Endothelial cell of umbilical vein (primary cell): ENCODE measurements around the gene CLDN14. TPM values are rescaled to one million over a fixed set of nuclear protein-coding genes. Genes with fewer than 3 reads are reported as not detected.
A peak's percentile ranks its signal among the peaks of the same experiment; 100 is the strongest.

ENCODE experiments used
- BruUV-seq: library from RNA; stranded (reverse); fragments of 400-500 nt; replicated peaks from 2 replicates; lab custom pipeline; 2021; lab: Mats Ljungman, UMichigan
- CTCF ChIA-PET: fragments of 300-600, 350-600 bp; sonication (Branson Sonifier 250); formaldehyde crosslinking; loops from one replicate; lab custom pipeline; 2021; ENCODE audit warnings: antibody characterized with exemption, inconsistent platforms; lab: Charles Lee
- POLR2A ChIA-PET: fragments of 300-600, 350-600 bp; sonication (Branson Sonifier 250); formaldehyde crosslinking; loops from one replicate; lab custom pipeline; 2021; ENCODE audit warnings: antibody characterized with exemption, inconsistent platforms; lab: Charles Lee
- DNase-seq: peaks from one replicate; pipeline ENCODE4 v3.0.0-alpha.2; 2011; ENCODE audit warnings: low read depth, low spot score
- FAIRE-seq: peaks from 2 replicates; lab custom pipeline; 2011; peaks lifted over from hg19 to GRCh38; lab: Jason Lieb, UNC
- H2AFZ ChIP-seq: 2 replicates; pipeline ENCODE4 v1.6.0; 2012; ENCODE audit warnings: low read depth, low read length, control low read depth, inconsistent platforms
- H3K27ac ChIP-seq: 2 replicates; pipeline ENCODE4 v1.5.1; 2011; ENCODE audit warnings: low read depth, mild to moderate bottlenecking, control low read depth, low read length, moderate library complexity; ENCODE audit not compliant: insufficient read depth
- H3K27me3 ChIP-seq, 2 experiments: 2 replicates each; pipeline versions ENCODE4 v1.6.0 to v1.6.1; 2011; ENCODE audit warnings: low read length in 2 of 2, mixed read lengths in 1 of 2; ENCODE audit not compliant: control insufficient read depth in 2 of 2, insufficient read depth in 2 of 2
- H3K36me3 ChIP-seq, 2 experiments: 2 replicates in 1 of 2; 3 replicates in 1 of 2; pipeline ENCODE4 v1.5.1; 2011; ENCODE audit warnings: low read length in 2 of 2, mild to moderate bottlenecking in 1 of 2, moderate library complexity in 1 of 2; ENCODE audit not compliant: control insufficient read depth in 2 of 2, insufficient read depth in 2 of 2; ENCODE audit errors: extremely low read depth in 1 of 2
- H3K4me1 ChIP-seq: 3 replicates; pipeline ENCODE4 v1.5.1; 2011; ENCODE audit warnings: mild to moderate bottlenecking, low read length; ENCODE audit not compliant: control insufficient read depth, insufficient read depth; ENCODE audit errors: extremely low read depth
- H3K4me2 ChIP-seq: 2 replicates; pipeline ENCODE4 v1.6.1; 2011; ENCODE audit warnings: low read length, control low read depth, mixed read lengths; ENCODE audit not compliant: insufficient read depth
- H3K4me3 ChIP-seq, 3 experiments: fragments of 200-600 bp in 1 of 3; sonication (generic), shearing (Covaris generic) in 1 of 3; replicated peaks in 1 of 3; 2 replicates each; pipeline ENCODE4 v1.5.1; 2011 to 2016; ENCODE audit warnings: control low read depth in 3 of 3, low read length in 3 of 3, mild to moderate bottlenecking in 2 of 3, inconsistent platforms in 1 of 3, low read depth in 1 of 3, moderate library complexity in 1 of 3; ENCODE audit not compliant: insufficient read depth in 1 of 3
- H3K79me2 ChIP-seq: 2 replicates; pipeline ENCODE4 v1.6.0; 2012; ENCODE audit warnings: low read length, inconsistent platforms; ENCODE audit not compliant: control insufficient read depth, insufficient read depth
- H3K9ac ChIP-seq: replicated peaks from 2 replicates; pipeline ENCODE3; 2011; ENCODE audit warnings: low read length, control low read depth; ENCODE audit not compliant: insufficient read depth; ENCODE audit errors: extremely low read depth
- H3K9me1 ChIP-seq: replicated peaks from 3 replicates; pipeline ENCODE4 v1.6.0; 2011; ENCODE audit warnings: mild to moderate bottlenecking, low read length; ENCODE audit not compliant: control insufficient read depth, insufficient read depth; ENCODE audit errors: extremely low read depth
- H3K9me3 ChIP-seq: replicated peaks from 2 replicates; pipeline ENCODE4 v1.5.1; 2012; ENCODE audit warnings: low read length, inconsistent platforms; ENCODE audit not compliant: control insufficient read depth, insufficient read depth
- H4K20me1 ChIP-seq: replicated peaks from 2 replicates; pipeline ENCODE3; 2011; ENCODE audit warnings: mild to moderate bottlenecking, low read length; ENCODE audit not compliant: control insufficient read depth, insufficient read depth; ENCODE audit errors: extremely low read depth
- EZH2 ChIP-seq: IDR thresholded peaks from 2 replicates; pipeline ENCODE4 v1.6.1; 2012; ENCODE audit warnings: borderline replicate concordance, low read depth, mild to moderate bottlenecking, moderate library complexity, low read length, inconsistent platforms; ENCODE audit not compliant: severe bottlenecking
- FOS ChIP-seq: IDR thresholded peaks from 2 replicates; pipeline ENCODE4 v1.6.1; 2011; ENCODE audit warnings: mild to moderate bottlenecking, low read length, moderate library complexity, borderline replicate concordance; ENCODE audit not compliant: insufficient read depth
- GATA2 ChIP-seq: IDR thresholded peaks from 2 replicates; pipeline ENCODE4 v1.7.0; 2011; ENCODE audit warnings: low read depth, mild to moderate bottlenecking, moderate library complexity, mixed read lengths, low read length; ENCODE audit not compliant: insufficient read length, insufficient read depth
- JUN ChIP-seq: IDR thresholded peaks from 2 replicates; pipeline ENCODE4 v1.6.1; 2011; ENCODE audit warnings: borderline replicate concordance, low read depth; ENCODE audit not compliant: insufficient read length, insufficient read depth
- MYC ChIP-seq: IDR thresholded peaks from one replicate; pipeline ENCODE4 v1.6.1; 2011; ENCODE audit warnings: mild to moderate bottlenecking, low read depth, low read length
- POLR2A ChIP-seq: IDR thresholded peaks from 2 replicates; pipeline ENCODE4 v1.6.1; 2012; ENCODE audit warnings: low read depth, mild to moderate bottlenecking, control low read depth, low read length
- POLR2AphosphoS5 ChIP-seq: IDR thresholded peaks from 2 replicates; pipeline ENCODE4 v1.6.1; 2012; ENCODE audit warnings: low read depth, mild to moderate bottlenecking, control low read depth, low read length, moderate library complexity; ENCODE audit not compliant: insufficient read depth
- dilution Hi-C: fragments of 300-500 bp; cut with MboI; formaldehyde crosslinking; loops from one replicate; pipeline ENCODE4 v1.15.0; 2019; ENCODE audit warnings: low sequenced_read_pairs; ENCODE audit not compliant: extremely low pct_ligation_motif_present
- intact Hi-C: fragments of 100-400 bp; cut with micrococcal nuclease; formaldehyde crosslinking; loops from one replicate; pipeline ENCODE4 v1.10.0; 2022
- polyA plus RNA-seq, 4 experiments: library from polyadenylated mRNA; depleted of rRNA in 3 of 4; stranded (reverse) in 3 of 4; unstranded in 1 of 4; fragments of >200 nt; gene quantifications; 2 replicates each; pipeline versions ENCODE4 v1.2.1 to v1.2.3, GENCODE V29; 2011 to 2012; ENCODE audit warnings: missing spikeins in 1 of 4
- total RNA-seq: library from RNA; stranded (reverse); gene quantifications from 2 replicates; pipeline ENCODE4 v1.2.3, GENCODE V29; 2021
- TF ChIP-seq, protein P1 (sequence below), 2 donors: IDR thresholded peaks; 1 replicate in 1 of 2; 2 replicates in 1 of 2; pipeline ENCODE4 v1.5.1; 2011; ENCODE audit warnings: low read length in 2 of 2, mild to moderate bottlenecking in 2 of 2, moderate library complexity in 2 of 2, control low read depth in 1 of 2, inconsistent platforms in 1 of 2, low read depth in 1 of 2; ENCODE audit not compliant: insufficient read depth in 1 of 2; ENCODE audit errors: extremely low read depth in 1 of 2
- TF ChIP-seq, protein P2 (sequence below): IDR thresholded peaks from 2 replicates; pipeline ENCODE4 v1.6.1; 2011; ENCODE audit not compliant: insufficient read depth, insufficient read length

CLDN14 gene
- total and polyA plus RNA-seq, 2 donors (not counting 3 experiments of a cell fraction or from before 2014, with no cell fraction given), result 1.0 to 2.5 TPM

DNA sequence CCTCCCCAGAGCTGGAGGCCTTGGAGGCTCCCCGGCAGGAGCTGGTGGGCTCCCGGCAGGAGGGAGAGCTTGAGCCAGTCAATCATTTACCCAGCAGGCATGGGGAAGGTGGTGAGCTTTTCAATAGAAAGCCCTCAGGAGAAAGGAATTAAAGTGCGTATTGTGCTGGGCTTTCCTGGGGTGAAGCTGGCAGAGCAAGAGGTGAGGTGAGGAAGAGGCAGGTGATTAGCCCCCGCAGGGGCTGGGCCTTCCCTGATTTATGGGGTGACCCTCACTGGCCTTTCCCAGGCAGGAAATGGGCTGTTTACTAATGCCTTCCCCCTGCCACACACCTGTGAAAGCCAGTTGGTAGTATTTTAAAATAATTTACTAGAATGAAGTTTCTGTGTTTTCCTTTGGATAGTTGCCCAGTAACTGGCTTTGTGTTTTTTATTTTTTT lies 25.8 kb downstream of the CLDN14 start:
- peak overlapping the region; percentile 97 for H3K27ac ChIP-seq
- ChIA-PET POLR2A (interaction anchor here (1.2 to 2.5 kb wide), 4 partner anchors 12 to 24 kb away, joined by 4 to 15 read pairs (median 6); no protein-coding TSS in a partner anchor), CTCF (interaction anchor here (1.3 to 3.3 kb wide), 5 partner anchors 24 to 176 kb away, joined by 3 to 19 read pairs (median 4); no protein-coding TSS in a partner anchor)
- H3K4me1 ChIP-seq, result peaks cover 52% of the 10 kb centered on the region
- intact Hi-C loops, result no loop called here
- peak overlapping the region; percentile 55 for H3K9ac ChIP-seq
- no peaks in the 10 kb centered on the region for H3K9me1 ChIP-seq
- peaks cover 81% of the 10 kb centered on the region for H3K79me2 ChIP-seq
- peak overlapping the region; percentile 5 for H3K4me2 ChIP-seq
- H2AFZ ChIP-seq, result no peak overlapping the region
- H3K36me3 ChIP-seq, result peaks cover 3% of the 10 kb centered on the region in 2 experiments
- FAIRE-seq, result no peak
- no peaks in the 10 kb centered on the region for H3K9me3 ChIP-seq
- dilution Hi-C loops, result no loop called here
- no peaks in the 10 kb centered on the region for H3K27me3 ChIP-seq
- H4K20me1 ChIP-seq, result no peaks in the 10 kb centered on the region
- no peak overlapping the region for H3K4me3 ChIP-seq
- BruUV-seq, result no TSS peak
- DNase-seq, result peak; percentile 87
- TF ChIP-seq POLR2AphosphoS5 (no peak), FOS (no peak), POLR2A (no peak), MYC (no peak), EZH2 (no peak), GATA2 (no peak), JUN (no peak)
- TF ChIP-seq, protein P1, sequence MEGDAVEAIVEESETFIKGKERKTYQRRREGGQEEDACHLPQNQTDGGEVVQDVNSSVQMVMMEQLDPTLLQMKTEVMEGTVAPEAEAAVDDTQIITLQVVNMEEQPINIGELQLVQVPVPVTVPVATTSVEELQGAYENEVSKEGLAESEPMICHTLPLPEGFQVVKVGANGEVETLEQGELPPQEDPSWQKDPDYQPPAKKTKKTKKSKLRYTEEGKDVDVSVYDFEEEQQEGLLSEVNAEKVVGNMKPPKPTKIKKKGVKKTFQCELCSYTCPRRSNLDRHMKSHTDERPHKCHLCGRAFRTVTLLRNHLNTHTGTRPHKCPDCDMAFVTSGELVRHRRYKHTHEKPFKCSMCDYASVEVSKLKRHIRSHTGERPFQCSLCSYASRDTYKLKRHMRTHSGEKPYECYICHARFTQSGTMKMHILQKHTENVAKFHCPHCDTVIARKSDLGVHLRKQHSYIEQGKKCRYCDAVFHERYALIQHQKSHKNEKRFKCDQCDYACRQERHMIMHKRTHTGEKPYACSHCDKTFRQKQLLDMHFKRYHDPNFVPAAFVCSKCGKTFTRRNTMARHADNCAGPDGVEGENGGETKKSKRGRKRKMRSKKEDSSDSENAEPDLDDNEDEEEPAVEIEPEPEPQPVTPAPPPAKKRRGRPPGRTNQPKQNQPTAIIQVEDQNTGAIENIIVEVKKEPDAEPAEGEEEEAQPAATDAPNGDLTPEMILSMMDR (IDR thresholded peaks at IDR 0.05; ENCODE audit: extremely low read depth in 1 of 2, insufficient read depth in 1 of 2, low read depth in 1 of 2, low read length in 2 of 2), result no peak
- TF ChIP-seq, protein P2, sequence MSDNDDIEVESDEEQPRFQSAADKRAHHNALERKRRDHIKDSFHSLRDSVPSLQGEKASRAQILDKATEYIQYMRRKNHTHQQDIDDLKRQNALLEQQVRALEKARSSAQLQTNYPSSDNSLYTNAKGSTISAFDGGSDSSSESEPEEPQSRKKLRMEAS, result no peak
